ENCODE measurements around the gene UBXN10.

DNA sequence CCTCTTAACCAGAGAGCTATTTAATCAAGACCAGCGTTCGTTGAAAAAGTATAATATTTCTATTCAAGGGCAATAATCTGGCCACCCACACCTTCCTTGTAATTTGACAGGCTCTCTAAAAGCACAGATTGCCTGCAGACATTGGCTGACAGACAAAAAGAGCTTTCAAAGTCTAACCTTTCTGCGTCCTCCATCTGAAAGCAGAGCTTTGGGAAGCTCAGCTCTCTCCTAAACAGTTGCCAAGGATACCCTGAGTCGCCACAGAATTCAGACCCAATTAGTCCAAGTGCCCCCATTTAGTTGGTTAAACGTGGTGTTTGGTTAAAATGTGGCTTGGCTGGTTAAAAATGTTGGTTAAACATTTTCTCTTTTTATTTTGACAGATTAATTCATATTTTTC lies 34.1 kb downstream of the UBXN10 start:
- no peak for TF ChIP-seq POLR2A (IDR thresholded peaks at IDR 0.05; ENCODE audit: low read length)
- no peak for TF ChIP-seq GATA1 (IDR thresholded peaks at IDR 0.05; ENCODE audit: low read depth, low read length)

Data from erythroblast (primary cell).